ENCODE data around the gene SURF4.

- TF ChIP-seq CTCF (IDR thresholded peaks at IDR 0.05) (no peak), POLR2A (IDR thresholded peaks at IDR 0.05) (no peak)
Measured at GRCh38 chr9:133389562-133389961, 13.7 kb upstream of the SURF4 start.
